GM21447 (cell line): ENCODE data around the gene CACNA1D.

Source experiments
- ATAC-seq: cut with Tn5 transposase; IDR thresholded peaks from one replicate; pipeline ENCODE4 v1.9.1; 2021; ENCODE audit not compliant: unreplicated experiment

CACNA1D gene

GRCh38 chr3:53680028-53680427 lies 185.6 kb downstream of the CACNA1D start:
- no peak for ATAC-seq

DNA sequence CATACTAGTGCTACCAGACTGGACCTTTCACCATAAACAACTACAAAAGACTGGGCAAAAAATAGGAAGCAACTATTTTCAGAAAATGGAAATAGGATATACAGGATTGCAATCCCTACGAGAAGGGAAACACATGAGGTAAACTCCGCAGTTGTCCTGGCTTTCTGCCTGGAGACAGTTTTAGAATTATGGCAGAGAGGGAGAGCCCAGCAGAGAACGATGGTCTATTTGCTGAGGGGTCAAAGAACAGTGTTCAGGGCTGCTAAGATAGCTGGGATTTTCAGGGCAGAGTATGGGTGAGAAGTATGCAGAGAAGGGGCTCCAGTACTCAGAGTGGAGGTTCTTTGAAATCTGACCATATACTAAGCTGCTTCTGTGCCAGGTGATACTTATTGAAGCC lies 188.4 kb downstream of the CACNA1D start:
- ATAC-seq: no peak

DNA sequence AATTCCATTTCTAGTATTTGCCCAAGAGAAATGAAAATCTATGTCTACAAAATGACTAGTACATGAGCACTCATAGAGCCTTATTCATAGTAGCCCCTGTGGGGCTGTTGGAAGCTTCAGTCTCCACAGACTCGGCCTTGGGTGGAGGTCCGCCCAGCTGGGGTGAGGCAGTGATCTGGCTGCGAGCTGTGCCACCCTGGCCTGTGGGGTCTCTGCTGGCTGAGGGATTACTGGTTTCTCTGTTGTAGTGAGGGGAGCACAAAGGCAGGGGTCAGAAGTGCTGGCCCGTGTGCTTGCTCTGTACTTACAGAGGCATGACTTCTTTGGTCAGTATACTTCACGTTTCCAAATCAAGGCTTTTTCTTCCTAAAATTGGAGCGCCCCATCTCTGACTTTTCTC lies 193.7 kb downstream of the CACNA1D start:
- ATAC-seq: no peak

DNA sequence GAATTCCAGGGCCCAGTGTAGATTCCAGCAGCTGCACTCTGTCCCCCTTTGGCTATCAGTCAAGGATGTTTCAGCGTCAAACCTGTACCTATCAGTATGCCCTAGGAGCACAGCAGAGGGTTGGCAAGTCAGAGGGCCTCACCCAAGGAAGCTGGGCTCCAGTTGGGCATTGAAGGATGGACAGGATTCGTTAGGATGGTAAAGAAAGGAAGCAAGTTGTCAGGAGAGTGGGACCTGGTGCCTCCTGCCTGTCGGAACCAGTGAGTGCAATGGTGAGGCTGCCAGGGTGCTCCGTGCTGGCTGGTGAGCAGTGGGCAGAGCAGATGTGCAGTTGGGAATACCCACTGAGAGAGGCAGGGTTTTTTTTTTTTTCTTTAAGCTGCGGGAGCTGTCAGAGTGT lies 194.6 kb downstream of the CACNA1D start:
- no peak for ATAC-seq

DNA sequence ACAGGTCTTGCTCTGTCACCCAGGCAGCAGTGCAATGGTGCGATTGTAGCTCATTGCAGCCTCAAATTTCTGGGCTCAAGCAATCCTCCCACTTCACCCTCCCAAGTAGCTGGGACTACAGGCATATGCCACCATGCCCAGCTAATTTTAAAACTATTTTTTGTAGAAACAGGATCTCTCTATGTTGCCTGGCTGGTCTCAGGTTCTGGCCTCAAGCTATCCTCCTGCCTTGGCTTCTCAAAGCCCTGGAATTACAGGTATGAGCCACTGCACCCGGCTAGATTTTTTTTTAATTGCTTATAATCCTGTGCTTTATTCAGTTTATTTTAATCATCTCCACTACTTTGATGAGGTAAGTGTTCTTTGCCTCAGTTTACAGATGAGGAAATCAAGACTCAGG lies 195.3 kb downstream of the CACNA1D start:
- no peak for ATAC-seq

GRCh38 chr3:53690521-53690920 lies 196.1 kb downstream of the CACNA1D start:
- ATAC-seq: no peak

DNA sequence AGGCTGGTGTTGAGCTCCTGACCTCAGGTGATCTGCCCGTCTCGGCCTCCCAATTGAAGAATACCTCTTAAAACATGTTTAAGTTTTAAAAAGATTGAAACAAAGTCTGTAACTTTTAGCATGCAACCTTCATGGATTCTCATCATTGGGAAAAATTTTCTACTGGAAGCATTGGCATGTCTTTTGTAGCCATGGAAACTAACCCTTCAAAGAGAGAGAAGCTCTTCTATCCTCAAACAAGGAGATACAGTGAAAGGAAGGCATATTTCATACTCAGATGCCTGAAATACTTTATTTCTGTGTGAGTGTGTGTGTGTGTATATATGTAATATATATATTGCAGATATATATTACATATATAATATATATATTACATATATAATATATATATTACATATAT lies 196.9 kb downstream of the CACNA1D start:
- no peak for ATAC-seq

DNA sequence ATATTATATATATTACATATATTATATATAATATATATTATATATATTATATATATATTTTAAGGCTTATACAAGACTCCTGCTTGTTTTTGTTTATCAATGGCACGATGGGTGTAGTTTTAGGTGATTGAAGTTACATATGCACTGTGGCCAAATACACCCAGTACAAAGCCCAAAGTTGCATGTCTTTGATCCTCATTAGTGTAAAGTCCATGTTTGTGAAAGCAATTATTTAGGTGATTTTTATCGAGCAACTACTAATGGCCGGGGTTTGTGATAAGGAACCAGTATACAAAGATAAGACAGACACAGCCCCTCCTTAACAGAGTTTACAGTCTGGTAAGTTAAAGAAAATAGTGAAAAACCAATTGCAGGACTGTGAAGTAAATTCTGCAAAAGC lies 197.5 kb downstream of the CACNA1D start:
- ATAC-seq: no peak

DNA sequence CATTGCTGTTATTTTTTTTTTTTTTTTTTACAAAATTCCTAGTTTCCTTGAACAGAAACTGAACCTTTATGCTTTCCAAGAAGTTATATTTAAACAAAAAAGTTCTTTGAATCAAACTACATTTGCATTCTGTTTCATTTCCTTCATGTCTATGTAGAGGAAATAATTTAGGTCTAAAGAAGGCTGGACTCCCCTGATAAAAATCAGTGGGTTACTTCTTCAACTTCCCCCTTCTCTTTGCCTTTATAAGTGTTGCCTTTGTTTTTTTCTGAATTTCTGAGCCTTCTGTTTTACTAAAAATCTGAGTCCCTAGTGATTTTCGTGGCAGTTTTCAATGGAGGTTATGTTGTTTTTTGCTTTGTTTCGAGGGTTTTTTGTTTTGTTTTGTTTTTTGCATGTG lies 199.0 kb downstream of the CACNA1D start:
- ATAC-seq: no peak

DNA sequence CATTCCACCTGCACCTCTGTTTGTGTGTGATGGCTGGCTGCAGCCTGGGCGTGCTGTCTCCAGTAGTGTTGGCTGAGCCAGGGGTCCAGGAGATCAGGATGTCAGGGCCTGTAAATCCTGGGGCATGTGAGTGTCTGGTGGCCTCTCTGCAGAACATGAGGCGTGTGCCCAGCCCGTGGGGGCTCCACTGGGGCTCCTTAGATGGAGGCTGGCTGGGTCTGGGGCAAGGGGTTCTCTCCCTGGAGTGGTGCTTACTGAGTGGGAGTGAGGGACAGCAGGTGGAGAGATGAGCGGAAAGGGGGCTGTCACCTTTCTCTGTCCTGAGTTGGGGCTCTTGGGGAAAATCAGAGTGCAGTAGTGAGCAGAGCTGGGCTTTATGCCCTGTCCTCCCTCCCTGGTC lies 199.6 kb downstream of the CACNA1D start:
- ATAC-seq: no peak

DNA sequence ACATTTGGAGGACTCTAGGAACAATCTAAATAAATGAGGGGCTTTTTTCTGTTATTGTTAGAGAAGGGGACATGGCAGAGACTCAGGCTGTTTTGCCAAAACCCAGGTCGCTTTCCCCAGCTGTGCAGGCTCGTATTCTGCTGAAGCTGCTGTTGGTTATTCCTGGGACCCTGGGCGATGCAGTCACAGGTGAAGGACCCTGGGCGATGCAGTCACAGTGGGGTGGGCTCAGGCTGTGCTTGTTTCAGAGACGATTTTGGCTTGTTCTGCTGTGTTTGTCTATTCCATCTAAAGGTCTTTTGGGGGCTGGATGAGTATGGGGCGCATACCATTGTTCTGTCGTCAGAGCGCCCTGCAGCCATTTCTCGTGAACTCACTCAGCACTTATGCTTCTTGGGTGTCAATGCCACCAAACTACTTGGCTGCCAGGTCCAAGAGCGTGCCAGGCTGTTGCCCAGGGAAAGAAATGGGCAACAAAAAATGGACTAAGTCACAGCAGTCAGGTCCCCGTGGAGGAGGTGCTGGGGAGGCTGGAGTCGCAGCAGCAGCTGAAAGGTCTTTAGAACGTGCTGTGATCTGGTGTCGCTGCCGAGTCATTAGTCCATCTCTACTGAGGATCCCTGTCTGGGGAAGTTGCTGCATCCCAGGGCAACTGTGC lies 200.4 kb downstream of the CACNA1D start:
- no peak for ATAC-seq

DNA sequence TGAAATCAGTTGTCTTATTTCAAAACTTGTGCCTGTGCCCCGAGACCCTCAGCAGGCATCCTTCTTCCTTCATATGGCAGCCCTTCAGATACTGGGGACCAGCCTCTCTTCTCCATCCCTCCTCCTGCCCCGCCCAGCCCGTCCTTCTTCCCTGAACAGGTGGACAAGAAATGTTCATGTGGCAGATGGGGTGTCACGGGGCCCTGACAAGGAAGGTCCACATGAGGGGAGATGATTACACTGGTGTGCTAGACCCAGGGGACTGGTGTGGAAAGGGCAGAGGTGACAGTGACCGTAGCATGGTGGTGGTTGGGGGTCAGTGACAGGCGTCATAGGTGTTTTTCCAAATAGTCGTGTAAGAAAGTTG lies 200.9 kb downstream of the CACNA1D start:
- ATAC-seq: no peak

GRCh38 chr3:53696401-53697172 lies 202.2 kb downstream of the CACNA1D start:
- no peak for ATAC-seq

- ATAC-seq: no peak
Observed at GRCh38 chr3:53700441-53700840, 206.0 kb downstream of the CACNA1D start.

GRCh38 chr3:53702776-53703530 lies 208.5 kb downstream of the CACNA1D start:
- ATAC-seq: no peak

GRCh38 chr3:53703630-53704362 lies 209.4 kb downstream of the CACNA1D start:
- no peak for ATAC-seq

DNA sequence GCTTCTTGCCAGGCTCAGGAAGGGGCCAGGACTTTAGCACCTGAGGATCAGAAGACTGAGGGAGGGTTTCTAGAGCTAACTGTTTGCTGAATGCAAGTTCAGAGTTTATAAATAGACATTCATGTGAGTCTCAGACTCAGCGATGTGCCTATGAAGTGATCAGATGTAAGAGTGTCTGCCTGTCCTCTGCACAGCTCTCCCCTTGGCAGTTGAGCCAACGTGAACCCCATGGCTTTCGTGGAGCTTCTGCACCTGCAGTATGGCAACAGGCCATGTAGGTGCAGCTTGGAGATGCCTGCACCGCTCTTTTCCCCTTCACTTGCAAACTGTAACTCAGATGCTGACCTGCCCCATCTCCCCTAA lies 209.9 kb downstream of the CACNA1D start:
- ATAC-seq: no peak

GRCh38 chr3:53705024-53705745 lies 210.8 kb downstream of the CACNA1D start:
- no peak for ATAC-seq

- ATAC-seq: no peak
Observed at GRCh38 chr3:53705774-53706173, 211.4 kb downstream of the CACNA1D start.

DNA sequence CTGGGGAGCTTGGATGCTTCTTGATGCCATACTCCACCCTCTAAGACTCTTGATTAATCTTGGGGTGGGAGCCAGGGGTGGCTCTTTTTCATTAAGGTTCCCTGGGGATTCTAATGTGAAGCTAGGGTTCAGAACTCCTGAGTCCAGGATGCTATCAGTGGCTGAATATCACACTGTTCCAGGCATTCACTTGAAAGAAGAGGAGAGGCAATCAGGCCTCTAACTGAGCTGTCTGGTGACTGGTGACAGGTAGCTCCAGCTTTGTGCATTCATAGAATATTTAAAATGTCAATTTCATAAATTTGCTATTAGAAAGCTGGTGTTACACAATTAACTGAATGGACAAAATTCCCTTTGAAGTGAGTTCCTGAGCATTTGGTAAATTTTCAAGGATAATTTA lies 212.8 kb downstream of the CACNA1D start:
- ATAC-seq: no peak
